Neural cell (in vitro differentiated cells): ENCODE results near the gene WDR70.

Experiments
- EP300 ChIP-seq: fragments of 450-650 bp; conservative IDR thresholded peaks from 2 replicates; pipeline ENCODE4 v1.6.1; 2014; ENCODE audit warnings: antibody characterized with exemption, mild to moderate bottlenecking, moderate library complexity; ENCODE audit not compliant: poor library complexity, severe bottlenecking
- EZH2 ChIP-seq: fragments of 200-600, 300-800 bp; shearing (Covaris generic), sonication (generic); IDR thresholded peaks from 2 replicates; pipeline ENCODE4 v1.6.1; 2014; ENCODE audit warnings: antibody characterized with exemption, low read length, borderline replicate concordance, mild to moderate bottlenecking; ENCODE audit not compliant: insufficient read depth, poor library complexity, severe bottlenecking
- MXI1 ChIP-seq: fragments of 450-650 bp; conservative IDR thresholded peaks from 2 replicates; pipeline ENCODE4 v1.6.1; 2014; ENCODE audit warnings: antibody characterized with exemption, mild to moderate bottlenecking; ENCODE audit not compliant: poor library complexity, severe bottlenecking
- POLR2AphosphoS5 ChIP-seq: IDR thresholded peaks from 2 replicates; pipeline ENCODE4 v1.6.1; 2012
- RAD21 ChIP-seq: fragments of 450-650 bp; conservative IDR thresholded peaks from 2 replicates; pipeline ENCODE4 v1.6.1; 2014; ENCODE audit warnings: antibody characterized with exemption, mild to moderate bottlenecking, moderate library complexity
- REST ChIP-seq: IDR thresholded peaks from 2 replicates; pipeline ENCODE4 v1.6.1; 2012; ENCODE audit warnings: borderline replicate concordance
- SMC3 ChIP-seq: fragments of 450-650 bp; conservative IDR thresholded peaks from 2 replicates; pipeline ENCODE4 v1.6.1; 2014; ENCODE audit warnings: antibody characterized with exemption, mild to moderate bottlenecking, moderate library complexity; ENCODE audit not compliant: poor library complexity
- TAF1 ChIP-seq: IDR thresholded peaks from 2 replicates; pipeline ENCODE4 v1.6.1; 2012; ENCODE audit warnings: low read depth
- TF ChIP-seq, protein P1 (sequence below): fragments of 450-650 bp; IDR thresholded peaks from 2 replicates; pipeline ENCODE4 v1.5.1; 2014; ENCODE audit warnings: antibody characterized with exemption, mild to moderate bottlenecking, moderate library complexity; ENCODE audit not compliant: poor library complexity, severe bottlenecking

- TF ChIP-seq, protein P1, sequence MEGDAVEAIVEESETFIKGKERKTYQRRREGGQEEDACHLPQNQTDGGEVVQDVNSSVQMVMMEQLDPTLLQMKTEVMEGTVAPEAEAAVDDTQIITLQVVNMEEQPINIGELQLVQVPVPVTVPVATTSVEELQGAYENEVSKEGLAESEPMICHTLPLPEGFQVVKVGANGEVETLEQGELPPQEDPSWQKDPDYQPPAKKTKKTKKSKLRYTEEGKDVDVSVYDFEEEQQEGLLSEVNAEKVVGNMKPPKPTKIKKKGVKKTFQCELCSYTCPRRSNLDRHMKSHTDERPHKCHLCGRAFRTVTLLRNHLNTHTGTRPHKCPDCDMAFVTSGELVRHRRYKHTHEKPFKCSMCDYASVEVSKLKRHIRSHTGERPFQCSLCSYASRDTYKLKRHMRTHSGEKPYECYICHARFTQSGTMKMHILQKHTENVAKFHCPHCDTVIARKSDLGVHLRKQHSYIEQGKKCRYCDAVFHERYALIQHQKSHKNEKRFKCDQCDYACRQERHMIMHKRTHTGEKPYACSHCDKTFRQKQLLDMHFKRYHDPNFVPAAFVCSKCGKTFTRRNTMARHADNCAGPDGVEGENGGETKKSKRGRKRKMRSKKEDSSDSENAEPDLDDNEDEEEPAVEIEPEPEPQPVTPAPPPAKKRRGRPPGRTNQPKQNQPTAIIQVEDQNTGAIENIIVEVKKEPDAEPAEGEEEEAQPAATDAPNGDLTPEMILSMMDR: no peak
- TF ChIP-seq EZH2 (no peak), RAD21 (no peak), REST (no peak), EP300 (no peak), POLR2AphosphoS5 (no peak), MXI1 (no peak), TAF1 (no peak), SMC3 (no peak)
Measured at GRCh38 chr5:37658440-37658839, 279.3 kb downstream of the WDR70 start.
